ENCODE results near the gene UBASH3A.

Gene UBASH3A

DNA sequence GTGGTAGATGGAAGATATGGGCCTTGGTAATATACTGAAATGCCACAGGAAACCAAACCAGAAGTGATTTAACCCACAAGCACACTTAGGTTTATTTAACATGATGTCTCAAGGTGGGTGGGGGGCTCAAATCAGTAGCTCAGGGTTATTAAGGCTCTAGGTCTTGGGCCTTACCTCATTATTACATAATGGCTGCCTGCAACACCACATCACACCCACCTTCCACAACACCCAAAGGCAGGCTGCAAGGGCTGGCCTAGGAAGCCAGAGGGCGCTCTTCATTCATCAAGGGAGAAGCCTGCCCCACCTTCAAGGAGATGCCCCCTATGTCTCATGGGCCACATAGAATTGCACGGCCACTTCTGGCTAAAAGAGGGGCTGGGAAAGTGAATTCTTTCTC, 43.4 kb upstream of the UBASH3A start:
- DNase-seq (ENCODE audit: low read depth, low spot score): no peak
- TF ChIP-seq, protein P1, sequence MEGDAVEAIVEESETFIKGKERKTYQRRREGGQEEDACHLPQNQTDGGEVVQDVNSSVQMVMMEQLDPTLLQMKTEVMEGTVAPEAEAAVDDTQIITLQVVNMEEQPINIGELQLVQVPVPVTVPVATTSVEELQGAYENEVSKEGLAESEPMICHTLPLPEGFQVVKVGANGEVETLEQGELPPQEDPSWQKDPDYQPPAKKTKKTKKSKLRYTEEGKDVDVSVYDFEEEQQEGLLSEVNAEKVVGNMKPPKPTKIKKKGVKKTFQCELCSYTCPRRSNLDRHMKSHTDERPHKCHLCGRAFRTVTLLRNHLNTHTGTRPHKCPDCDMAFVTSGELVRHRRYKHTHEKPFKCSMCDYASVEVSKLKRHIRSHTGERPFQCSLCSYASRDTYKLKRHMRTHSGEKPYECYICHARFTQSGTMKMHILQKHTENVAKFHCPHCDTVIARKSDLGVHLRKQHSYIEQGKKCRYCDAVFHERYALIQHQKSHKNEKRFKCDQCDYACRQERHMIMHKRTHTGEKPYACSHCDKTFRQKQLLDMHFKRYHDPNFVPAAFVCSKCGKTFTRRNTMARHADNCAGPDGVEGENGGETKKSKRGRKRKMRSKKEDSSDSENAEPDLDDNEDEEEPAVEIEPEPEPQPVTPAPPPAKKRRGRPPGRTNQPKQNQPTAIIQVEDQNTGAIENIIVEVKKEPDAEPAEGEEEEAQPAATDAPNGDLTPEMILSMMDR (IDR thresholded peaks at IDR 0.05; ENCODE audit: low read depth, low read length): no peak
- H3K4me3 ChIP-seq (ENCODE audit: low read depth, low read length): no peak overlapping the region
- in situ Hi-C loops (cut with HindIII; ENCODE audit: low sequenced_read_pairs): no loop called here

DNA sequence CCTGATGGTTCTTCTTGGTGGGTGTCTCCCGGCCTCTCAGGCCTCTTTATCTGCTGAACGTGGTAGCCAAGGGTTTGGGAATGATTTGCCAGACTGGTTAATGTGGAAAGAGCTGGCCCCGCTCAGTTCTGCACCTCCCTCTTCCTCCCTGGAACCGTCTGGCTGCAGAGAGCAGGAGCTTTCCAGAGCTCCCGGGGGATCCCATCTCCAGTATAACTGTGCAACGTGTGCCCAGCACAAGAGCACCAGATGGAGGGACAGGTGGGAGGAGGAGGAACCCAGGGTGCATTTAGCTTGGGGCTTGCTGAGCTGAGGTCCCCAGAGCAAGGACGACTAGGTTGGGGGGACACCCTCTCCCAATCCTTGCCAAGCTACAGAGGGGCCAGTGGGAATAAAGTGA, 42.4 kb upstream of the UBASH3A start:
- no peak for DNase-seq (ENCODE audit: low read depth, low spot score)
- in situ Hi-C loops (cut with HindIII; ENCODE audit: low sequenced_read_pairs): no loop called here
- H3K4me3 ChIP-seq (ENCODE audit: low read depth, low read length): no peak overlapping the region
- TF ChIP-seq, protein P1 (IDR thresholded peaks at IDR 0.05; ENCODE audit: low read depth, low read length): no peak

DNA sequence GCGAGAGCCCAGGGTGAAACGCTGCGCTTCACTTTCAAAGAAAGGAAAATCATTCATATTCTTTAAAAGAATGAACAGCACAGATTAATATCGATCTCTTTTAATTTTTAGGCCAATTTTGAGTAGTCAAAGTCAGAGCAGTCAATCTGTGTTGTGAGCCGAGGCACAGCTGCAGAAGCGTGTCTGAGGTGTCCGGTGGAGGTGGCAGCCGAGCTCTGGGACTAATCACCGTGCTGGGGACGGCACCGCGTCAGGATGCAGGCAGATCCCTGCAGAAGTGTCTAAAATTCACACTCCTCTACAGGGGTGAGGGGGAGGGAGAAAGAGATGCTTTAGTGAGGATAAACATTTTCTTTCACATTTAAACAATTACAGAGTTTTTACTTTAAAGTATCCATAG, 41.5 kb upstream of the UBASH3A start:
- in situ Hi-C loops (cut with HindIII; ENCODE audit: low sequenced_read_pairs): no loop called here
- TF ChIP-seq, protein P1 (IDR thresholded peaks at IDR 0.05; ENCODE audit: low read depth, low read length): no peak

DNA sequence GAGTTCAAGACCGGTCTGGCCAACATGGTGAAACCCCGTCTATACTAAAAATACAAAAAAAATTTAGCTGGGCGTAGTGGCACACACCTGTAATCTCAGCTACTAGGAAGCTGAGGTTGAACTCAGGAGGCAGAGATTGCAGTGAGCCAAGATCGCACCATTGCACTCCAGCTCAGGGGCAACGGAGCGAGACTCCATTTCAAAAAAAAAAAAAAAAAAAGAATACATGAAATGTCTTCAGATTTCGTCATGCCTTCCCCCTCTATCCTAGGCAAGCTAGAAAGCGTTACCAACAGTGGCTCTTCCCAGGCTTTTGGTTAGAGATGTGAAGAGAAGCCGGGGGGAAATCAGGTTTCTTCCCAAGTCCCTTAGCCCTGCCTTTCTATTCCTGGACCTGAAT, 41.0 kb upstream of the UBASH3A start:
- DNase-seq (ENCODE audit: low read depth, low spot score): no peak
- in situ Hi-C loops (cut with HindIII; ENCODE audit: low sequenced_read_pairs): no loop called here
- TF ChIP-seq, protein P1 (IDR thresholded peaks at IDR 0.05; ENCODE audit: low read depth, low read length): no peak
- H3K4me3 ChIP-seq (ENCODE audit: low read depth, low read length): no peak overlapping the region

More for the DNA sequence above, 41.5 kb upstream of the UBASH3A start:
- no peak overlapping the region for H3K4me3 ChIP-seq (ENCODE audit: low read depth, low read length)
- DNase-seq (ENCODE audit: low read depth, low spot score): no peak

DNA sequence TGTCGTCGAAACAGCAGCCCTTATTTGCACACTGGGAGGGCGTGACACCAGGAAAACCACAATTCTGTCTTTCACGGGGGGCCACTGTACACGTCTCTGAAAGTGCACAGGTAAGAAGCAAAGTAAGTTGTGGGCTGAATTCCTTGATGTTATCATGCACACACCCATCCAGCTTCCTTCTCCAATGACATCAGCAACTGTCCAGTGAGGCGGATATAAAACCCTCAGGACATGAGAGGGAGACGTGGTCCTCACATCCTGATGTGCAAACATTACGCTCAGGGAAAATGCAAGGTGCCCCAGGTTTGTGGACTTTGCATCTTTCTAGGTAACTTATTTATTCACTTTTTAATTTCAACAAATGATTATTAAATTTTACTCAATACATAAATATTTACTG, 40.4 kb upstream of the UBASH3A start:
- TF ChIP-seq, protein P1 (IDR thresholded peaks at IDR 0.05; ENCODE audit: low read depth, low read length): no peak
- in situ Hi-C loops (cut with HindIII; ENCODE audit: low sequenced_read_pairs): no loop called here
- H3K4me3 ChIP-seq (ENCODE audit: low read depth, low read length): no peak overlapping the region
- no peak for DNase-seq (ENCODE audit: low read depth, low spot score)

DNA sequence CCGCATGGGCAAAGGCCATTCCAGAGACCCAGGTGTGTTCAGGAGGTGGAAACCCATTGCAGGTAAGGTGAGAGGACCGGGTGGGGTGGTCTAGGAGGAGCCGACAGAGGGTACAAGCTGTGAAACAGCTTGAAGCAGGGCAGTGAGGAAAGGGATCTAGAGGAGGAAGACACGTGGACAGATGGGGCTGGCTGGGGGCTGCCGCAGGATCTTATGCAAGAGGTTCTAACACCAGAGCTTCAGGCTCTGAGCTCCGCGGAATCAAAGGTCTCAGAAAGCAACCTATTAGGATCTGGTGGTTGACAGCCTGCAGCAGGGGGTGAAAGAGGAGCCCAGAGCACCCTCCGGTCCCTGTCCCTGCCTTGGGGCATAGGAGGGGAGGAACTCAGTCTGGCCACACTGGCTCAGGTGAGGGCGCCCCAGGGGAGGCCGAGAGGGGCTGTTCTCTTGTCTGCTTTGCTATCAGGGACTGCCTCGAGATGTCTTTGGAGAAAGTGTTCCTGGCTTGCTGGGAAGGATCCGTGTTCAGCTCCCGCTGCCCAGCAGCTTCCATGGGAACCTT, 39.3 kb upstream of the UBASH3A start:
- in situ Hi-C loops (cut with HindIII; ENCODE audit: low sequenced_read_pairs): no loop called here
- no peak overlapping the region for H3K4me3 ChIP-seq (ENCODE audit: low read depth, low read length)
- DNase-seq (ENCODE audit: low read depth, low spot score): no peak
- TF ChIP-seq, protein P1 (IDR thresholded peaks at IDR 0.05; ENCODE audit: low read depth, low read length): no peak

DNA sequence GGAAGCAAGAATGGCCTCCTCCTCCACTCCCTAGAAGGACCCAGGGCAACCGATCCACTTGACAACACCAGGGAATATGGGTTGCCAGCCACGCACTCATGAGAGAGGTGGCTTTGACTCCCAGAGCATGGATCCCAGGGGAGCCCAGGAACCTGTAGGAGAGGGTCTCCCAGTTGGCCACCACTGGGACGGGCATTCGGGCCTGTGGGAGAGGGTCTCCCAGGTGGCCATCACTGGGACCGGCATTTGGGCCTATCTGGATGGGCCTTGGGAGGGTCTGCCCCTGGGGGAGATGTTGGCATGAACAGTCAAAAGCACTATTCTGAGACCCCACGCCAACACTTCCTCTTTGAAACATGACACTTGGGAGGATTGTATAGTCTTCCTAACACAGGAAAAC, 37.9 kb upstream of the UBASH3A start:
- in situ Hi-C loops (cut with HindIII; ENCODE audit: low sequenced_read_pairs): no loop called here
- no peak overlapping the region for H3K4me3 ChIP-seq (ENCODE audit: low read depth, low read length)
- TF ChIP-seq, protein P1 (IDR thresholded peaks at IDR 0.05; ENCODE audit: low read depth, low read length): no peak
- no peak for DNase-seq (ENCODE audit: low read depth, low spot score)

Data from astrocyte of the spinal cord (primary cell).